GM20431 (cell line): ENCODE data around the gene MREG.

ENCODE experiments used
- in situ Hi-C: fragments of 300-500 bp; cut with MseI, MboI; formaldehyde crosslinking; loops from one replicate; pipeline ENCODE4 v1.15.0; 2020; ENCODE audit warnings: low sequenced_read_pairs; ENCODE audit not compliant: unreplicated experiment

Gene MREG

GRCh38 chr2:215901796-215902195 is 111.6 kb downstream of the MREG start:
- in situ Hi-C loops = loop anchor here (25.0 kb wide), 1 partner anchor 439 kb away; no protein-coding TSS in a partner anchor

GRCh38 chr2:215900843-215901242 is 112.5 kb downstream of the MREG start:
- in situ Hi-C loops = loop anchor here (25.0 kb wide), 1 partner anchor 439 kb away; no protein-coding TSS in a partner anchor

DNA sequence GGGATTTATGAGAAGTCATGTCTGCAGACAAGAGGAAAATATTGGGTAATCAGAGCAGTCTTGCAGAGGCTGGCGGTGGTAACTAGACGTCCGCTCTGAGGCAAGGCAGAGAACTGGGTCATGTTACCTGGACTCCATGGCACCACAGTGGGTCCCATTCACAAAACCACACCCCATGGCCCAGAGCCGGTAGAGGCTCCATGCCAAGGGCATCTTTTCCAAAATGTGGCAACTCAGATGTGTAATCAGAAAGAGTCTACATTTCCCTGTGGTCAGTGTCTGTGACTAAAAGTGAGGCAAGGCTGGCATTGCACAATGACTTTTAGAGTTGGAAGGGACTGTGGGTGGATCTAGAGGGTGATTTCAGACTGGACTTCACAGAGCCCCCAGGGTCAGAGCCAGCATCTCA is 113.1 kb downstream of the MREG start:
- in situ Hi-C loops = loop anchor here (25.0 kb wide), 1 partner anchor 438 kb away; no protein-coding TSS in a partner anchor

DNA sequence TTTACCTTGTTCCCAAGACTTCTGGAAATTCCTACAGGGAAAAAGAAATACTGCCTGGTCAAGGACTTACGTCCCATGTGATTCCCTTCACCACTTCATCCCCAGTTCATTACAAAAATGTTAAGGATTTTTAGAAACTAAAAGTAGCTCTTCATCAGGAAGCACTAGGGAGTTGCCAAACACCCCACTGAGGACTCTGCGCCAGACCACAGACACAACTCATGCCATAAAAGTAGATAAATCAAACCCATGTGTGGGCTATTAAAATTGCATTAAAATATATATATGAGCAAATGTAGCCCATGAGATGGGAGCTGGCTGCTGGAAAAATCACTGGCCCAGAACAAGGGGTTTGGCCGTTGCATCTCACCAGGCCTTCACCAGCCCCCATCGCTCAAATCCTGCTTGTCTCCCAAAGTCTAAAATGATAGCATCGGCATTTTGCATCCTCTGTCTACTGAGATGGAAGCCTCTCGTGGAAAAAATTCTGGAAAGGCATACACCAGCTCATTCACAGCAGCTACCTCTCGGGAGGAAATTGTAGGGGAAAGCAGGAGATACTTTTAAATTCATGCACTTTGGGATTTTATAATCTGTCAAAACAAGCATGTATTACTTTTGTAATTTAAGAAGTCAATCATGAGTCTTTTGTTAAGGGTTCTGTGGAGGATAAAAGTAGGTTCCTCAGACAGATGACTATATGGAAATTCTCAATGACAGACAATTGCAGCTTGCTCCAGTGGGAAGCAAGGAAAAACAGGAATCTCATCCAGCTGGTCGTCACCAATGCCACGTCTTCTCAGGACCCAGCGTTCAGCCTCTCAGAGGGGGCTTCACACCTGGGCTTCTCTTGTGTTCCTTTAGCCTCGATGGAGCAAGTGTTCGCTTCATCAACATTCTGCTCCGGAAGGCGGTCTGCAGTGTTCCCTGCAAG is 113.9 kb downstream of the MREG start:
- in situ Hi-C loops = loop anchor here (25.0 kb wide), 1 partner anchor 437 kb away; no protein-coding TSS in a partner anchor

GRCh38 chr2:215898363-215898762 is 115.0 kb downstream of the MREG start:
- in situ Hi-C loops = no loop called here

DNA sequence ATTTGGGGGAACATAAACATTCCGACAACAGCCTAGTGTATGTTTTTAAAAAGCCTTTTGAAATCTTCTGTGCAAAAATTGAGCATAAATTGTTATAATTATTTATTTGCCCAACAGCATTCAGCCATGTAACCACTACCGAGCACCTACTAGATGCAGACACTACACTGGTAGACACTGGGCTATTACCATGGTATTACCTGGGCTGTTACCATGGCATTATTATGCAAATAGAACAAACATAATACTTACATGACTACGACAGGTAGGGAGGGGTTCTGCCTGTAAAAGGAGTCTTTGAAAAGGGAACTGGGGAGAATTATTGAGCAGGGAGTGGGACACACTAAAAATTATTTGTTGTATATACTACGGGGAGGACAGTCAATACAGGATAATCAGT is 116.4 kb downstream of the MREG start:
- in situ Hi-C loops = no loop called here

GRCh38 chr2:215895330-215895729 is 118.0 kb downstream of the MREG start:
- in situ Hi-C loops = no loop called here
